Stimulated activated CD8-positive, alpha-beta memory T cell treated with anti-CD3 and anti-CD28 coated beads, Interleukin-4, amount 100 ng/mL, for 1 hour (primary cell): ENCODE measurements around the gene MCRIP2.
A peak's percentile ranks its signal among the peaks of the same experiment; 100 is the strongest.

Source experiments
- DNase-seq, 2 donors: peaks; one replicate each; pipeline ENCODE4 v3.0.0-alpha.2; 2020; ENCODE audit warnings: low read depth in 2 of 2, low spot score in 1 of 2

Gene MCRIP2

DNA sequence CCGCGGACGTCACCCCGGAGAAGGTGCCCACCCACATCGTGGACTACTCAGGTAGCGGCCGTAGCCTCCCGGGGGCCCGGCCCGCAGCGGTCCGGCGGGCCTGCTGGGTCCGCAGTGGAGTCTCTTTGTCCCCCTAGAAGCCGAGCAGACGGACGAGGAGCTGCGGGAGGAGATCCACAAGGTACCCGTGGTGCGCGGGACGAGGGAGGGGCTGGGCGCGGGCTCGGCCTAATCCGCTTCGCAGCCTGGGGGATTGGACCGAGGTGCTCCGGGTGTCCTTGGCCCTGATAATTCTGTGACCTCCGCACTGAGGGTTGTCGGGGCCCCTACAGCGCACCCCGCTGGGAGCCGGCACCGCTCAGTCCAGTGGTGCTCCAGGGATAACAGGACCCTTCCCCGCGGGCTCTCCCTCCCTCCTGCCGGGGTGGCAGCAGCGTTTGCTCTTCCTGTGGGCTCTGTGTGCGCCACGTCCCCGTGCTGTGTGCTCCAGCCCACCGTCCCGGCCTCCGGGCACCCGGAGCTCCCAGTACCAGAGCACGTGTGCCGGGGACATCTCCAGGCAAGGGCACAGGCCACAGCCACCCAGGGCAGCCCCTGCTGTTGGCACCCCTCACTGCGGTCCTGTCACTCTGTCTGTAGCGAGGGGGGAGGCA, 27.0 kb downstream of the MCRIP2 start:
- no peak for DNase-seq

DNA sequence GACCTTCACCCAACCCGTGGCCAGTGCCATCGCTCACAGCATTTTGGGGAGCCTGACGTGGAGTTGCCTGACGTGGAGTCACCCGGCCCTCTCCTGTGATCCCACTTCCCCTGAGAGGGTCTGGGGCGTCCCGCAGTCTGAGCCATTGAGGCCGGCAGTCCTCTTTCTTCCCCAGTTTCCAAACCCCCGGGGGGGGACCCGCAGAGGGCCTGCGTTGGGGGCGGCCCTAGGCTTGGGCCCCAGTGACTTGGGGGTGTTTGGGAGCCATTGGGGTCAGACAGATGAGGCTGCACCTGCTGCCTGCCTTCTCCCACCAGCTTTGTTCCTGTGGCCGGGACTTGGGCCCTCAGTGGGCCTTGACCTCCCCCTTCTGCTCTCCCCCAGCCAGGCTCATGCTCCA, 28.0 kb downstream of the MCRIP2 start:
- DNase-seq: no peak

DNA sequence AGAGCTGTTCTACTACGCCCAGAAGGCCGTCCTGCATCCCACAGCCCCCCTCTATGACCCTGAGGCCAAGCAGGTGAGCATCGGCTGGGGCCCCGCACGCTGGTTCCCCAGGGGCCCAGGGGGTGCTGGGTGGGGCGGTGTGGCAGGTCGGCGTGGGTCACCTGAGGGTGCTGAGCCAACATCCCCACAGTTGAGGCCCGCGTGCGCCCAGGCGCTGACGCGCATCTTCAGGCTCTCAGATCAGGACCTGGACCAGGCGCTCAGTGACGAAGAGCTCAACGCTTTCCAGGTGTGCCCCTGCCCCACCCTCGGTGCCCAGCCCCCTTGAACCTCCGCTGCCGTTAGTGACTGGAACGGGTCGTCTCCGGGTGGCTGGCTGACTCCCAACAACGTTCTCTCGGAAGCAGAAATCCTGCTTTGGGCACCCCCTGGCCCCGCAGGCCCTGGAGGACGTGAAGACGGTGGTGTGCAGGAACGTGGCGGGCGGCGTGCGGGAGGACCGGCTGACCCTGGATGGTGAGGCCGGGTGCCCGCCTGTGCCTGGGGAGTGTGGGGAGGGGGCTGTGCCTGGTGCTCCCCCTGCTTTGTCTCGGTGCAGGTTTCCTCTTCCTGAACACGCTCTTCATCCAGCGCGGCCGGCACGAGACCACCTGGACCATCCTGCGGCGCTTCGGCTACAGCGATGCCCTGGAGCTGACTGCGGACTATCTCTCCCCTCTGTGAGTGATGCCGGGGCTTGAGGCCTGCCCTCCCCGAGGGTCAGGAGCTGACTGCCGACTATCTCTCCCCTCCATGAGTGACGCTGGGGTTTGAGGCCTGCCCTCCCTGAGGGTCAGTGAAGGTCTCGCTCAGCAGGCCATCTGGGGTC, 29.1 kb downstream of the MCRIP2 start:
- DNase-seq: no peak

DNA sequence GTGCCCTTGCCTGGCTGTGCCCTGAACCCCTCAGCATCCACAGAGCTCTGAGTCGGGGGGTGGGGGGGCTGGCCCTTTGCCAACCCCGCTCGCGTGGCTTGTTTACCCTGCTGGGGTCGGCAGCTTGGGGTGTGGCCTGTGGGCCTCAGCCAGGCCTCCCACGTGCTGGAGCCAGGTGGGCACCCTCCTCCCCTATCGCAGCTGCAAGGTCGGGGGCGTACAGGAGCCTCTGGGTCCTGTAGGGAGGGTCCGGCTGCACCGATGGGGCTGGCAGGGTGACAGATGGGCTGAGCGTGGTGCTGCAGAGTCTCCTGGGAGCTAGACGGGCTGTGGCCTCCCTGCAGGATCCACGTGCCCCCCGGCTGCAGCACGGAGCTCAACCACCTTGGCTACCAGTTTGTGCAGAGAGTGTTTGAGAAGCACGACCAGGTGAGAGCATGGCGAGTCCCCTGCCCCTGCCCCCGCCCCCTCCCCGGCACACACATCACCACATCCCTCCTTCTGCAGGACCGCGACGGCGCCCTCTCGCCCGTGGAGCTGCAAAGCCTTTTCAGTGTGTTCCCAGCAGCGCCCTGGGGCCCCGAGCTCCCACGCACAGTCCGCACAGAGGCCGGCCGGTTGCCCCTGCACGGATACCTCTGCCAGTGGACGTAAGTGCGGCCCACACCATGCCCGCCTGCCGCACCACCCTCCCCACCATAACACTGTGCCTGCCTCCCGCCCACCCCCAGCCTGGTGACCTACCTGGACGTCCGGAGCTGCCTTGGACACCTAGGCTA, 29.9 kb downstream of the MCRIP2 start:
- no peak for DNase-seq

DNA sequence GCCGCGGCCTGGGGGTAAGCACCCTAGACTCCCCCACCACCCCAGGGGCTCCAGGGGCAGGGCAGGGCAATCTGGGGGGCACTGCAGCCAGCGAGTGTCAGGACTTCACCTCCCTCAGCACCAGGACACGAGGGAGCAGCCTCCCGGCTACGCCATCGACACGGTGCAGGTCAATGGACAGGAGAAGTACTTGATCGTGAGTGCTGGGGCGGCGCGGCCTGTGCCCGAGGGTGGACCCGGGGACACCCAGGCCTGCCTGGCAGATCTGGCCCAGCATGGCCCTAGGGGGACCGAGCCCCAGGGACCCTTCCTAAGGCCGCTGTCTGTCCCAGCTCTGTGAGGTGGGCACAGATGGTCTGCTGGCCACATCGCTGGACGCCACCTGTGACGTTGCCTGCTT, 30.7 kb downstream of the MCRIP2 start:
- DNase-seq: no peak

DNA sequence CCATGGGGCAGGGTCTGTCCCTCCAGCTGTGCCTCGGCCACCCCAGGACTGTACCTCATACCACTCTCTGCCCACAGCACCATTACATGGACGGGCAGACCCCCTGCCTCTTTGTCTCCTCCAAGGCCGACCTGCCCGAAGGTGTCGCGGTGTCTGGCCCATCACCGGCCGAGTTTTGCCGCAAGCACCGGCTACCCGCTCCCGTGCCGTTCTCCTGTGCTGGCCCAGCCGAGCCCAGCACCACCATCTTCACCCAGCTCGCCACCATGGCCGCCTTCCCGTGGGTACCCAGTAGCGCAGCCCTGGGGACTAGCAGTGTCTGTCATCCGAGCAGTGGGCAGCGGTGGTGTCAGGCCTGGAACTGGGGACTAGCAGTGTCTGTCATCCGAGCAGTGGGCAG, 31.2 kb downstream of the MCRIP2 start:
- no peak for DNase-seq

DNA sequence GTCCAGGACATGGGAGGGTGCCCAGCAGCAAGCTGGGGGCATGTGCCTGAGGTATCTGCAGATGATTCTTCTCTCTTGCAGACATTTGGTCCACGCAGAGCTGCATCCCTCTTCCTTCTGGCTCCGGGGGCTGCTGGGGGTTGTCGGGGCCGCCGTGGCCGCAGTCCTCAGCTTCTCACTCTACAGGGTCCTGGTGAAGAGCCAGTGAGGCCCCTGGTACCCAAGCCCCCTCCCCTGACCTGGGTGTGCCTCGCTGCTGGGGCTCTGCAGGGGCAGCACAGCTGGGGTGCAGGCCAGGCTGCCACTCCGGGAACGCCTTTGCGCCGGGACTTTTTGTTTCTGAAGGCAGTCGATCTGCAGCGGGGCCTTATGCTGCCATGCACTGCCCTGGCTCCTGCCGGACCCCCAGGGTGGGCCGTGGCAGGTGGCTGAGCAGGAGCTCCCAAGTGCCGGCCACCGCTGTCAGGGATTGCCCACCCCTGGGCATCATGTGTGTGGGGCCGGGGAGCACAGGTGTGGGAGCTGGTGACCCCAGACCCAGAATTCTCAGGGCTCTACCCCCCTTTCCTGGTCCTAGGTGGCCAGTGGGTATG, 31.9 kb downstream of the MCRIP2 start:
- no peak for DNase-seq

DNA sequence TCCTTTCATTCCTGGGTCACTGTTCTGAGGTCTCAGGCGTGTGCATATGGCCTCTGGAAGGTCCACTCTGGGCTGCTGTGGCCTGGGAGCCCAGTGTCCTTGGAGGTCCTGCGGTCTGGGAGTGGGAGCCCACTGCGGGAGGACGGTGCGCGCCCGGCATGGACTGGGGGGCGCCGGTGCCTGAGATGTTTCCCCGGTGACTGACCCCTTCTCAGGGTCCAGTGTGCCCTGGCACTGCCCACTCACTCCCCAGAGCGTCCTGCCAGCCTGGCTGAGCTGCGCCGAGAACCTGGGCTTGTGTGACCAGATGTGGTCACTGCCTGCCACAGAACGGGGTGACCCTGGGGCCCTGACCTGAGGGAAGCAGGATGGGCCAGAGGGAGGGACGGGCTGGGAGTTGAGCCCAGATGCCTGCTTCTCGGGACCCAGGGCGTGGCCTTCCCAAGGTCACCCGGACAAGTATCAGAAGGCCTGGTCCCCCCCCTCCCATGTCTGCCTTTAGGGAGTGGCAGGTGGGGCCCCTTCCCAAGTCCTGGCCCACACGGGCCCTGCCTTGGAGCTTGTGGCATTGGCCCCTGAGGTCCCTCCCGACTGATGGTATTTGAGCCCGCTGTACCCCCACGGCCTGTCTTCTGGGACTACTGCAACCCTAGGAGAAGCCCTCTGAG, 32.7 kb downstream of the MCRIP2 start:
- DNase-seq: no peak

DNA sequence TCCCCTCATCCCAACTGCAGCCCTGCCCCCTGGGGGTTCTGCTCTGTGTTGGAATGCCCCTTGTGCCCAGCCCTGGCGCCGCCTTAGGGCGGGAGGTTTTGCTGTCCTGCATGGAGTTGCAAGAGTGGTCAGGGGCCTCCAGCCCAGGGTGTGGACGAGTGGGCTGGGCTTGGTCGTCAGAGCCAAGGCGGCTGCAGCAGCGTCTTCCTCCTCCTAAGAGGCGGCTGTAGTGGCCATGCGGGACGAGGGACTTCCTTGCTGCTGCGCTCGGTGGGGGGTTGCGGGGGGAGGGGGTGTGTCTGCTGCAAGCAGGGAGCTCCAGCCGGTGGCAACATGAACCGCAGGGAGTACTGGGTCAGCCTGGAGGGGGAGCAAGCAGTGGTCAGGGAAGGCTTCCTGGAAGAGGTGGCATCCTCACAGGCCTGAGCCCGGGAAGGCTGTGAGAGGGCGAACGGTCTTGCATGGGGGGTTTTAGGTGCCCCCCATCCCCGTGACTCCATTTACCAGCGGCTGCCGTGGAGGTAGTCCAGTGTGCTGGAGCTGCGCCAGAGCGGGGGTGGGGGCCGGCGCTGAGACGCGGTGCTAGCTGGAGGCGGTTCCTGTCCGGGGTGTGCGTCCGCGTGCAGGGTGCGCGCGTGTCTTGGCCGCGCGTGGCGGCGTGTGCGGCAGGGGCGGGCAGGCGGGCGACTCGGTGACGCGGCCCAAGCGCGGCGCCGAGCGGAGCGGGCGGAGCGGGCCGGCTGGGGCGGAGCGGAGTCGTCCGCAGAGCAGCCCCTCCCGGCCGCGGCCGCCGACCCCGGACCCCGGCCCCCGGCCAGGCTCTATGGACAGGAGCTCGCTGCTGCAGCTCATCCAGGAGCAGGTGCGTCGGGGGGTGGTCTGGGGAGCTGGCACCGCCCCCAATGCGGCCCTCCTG, 33.6 kb downstream of the MCRIP2 start, which contains the start of gene RHBDL1:
TSS of gene RHBDL1 (plus strand) at position 704 of the 916 bp plus-strand sequence. CDS start at position 824, 120 bp downstream.
- no peak for DNase-seq

DNA sequence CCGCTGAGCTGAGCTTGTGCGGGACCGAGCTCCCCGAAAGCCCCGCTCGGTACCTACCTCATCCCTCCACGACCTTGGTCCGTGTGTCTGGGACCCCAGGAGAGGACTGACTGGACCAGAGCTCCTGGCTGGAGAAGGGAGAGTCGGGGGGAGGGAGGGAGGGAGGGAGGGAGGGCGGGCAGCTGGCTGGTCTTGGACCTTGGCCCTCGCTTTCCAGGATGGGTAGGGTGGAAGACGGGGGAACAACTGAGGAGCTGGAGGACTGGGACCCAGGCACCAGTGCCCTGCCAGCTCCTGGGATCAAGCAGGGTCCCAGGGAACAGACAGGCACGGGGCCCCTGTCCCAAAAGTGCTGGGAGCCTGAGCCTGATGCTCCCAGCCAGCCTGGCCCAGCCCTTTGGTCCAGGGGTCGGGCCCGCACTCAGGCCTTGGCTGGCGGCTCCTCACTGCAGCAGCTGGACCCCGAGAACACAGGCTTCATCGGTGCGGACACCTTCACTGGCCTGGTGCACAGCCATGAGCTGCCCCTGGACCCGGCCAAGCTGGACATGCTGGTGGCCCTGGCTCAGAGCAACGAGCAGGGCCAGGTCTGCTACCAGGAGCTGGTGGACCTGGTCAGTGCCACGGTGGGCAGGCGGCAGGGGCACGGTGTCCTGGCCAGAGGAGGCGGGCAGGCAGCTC, 34.4 kb downstream of the MCRIP2 start:
- DNase-seq: no peak

DNA sequence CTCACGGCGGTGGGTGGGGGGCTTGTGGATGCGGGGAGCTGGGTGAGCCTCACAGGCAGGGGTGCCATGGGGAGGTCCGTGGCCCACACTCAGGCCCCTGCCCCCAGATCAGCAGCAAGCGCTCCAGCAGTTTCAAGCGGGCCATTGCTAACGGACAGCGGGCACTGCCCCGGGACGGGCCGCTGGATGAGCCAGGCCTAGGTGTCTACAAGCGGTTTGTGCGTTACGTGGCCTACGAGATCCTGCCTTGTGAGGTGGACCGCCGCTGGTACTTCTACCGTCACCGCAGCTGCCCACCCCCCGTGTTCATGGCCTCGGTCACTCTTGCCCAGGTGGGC, 34.9 kb downstream of the MCRIP2 start:
- no peak for DNase-seq

DNA sequence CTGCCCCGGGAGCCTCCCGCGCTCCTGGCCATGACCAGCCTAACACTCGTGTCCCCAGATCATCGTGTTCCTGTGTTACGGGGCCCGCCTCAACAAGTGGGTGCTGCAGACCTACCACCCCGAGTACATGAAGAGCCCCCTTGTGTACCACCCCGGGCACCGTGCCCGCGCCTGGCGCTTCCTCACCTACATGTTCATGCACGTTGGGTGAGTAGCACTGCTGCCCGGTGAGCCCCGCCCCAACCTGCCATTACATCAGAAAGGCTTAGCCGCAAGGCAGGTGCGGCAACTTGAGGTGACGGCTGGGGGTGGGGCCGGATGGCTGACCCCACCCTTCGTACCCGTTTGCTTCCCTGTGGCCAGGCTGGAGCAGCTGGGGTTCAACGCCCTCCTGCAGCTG, 35.3 kb downstream of the MCRIP2 start:
- DNase-seq: no peak

DNA sequence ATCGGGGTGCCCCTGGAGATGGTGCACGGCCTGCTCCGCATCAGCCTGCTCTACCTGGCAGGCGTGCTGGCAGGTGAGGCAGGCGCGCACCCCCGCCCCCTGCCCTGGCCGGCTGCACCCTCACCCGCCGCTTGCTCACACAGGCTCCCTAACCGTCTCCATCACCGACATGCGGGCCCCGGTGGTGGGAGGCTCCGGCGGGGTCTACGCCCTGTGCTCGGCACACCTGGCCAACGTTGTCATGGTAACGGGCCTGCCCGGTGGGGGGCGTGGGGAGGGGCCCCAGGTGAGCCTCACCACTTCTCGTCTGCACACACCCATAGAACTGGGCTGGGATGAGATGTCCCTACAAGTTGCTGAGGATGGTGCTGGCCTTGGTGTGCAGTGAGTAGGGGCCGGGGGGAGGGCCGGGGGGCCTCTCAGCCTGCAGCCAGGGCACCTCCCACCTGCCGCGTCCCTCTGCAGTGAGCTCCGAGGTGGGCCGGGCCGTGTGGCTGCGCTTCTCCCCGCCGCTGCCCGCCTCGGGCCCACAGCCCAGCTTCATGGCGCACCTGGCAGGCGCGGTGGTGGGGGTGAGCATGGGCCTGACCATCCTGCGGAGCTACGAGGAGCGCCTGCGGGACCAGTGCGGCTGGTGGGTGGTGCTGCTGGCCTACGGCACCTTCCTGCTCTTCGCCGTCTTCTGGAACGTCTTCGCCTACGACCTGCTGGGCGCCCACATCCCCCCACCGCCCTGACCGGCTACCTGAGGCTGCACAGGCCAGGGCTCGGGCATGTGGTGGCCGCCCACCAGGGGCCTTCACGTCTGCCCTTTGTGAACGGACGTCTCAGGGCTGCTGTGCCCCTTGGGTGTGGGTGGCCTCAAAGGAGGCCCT, 35.9 kb downstream of the MCRIP2 start:
- no peak for DNase-seq

DNA sequence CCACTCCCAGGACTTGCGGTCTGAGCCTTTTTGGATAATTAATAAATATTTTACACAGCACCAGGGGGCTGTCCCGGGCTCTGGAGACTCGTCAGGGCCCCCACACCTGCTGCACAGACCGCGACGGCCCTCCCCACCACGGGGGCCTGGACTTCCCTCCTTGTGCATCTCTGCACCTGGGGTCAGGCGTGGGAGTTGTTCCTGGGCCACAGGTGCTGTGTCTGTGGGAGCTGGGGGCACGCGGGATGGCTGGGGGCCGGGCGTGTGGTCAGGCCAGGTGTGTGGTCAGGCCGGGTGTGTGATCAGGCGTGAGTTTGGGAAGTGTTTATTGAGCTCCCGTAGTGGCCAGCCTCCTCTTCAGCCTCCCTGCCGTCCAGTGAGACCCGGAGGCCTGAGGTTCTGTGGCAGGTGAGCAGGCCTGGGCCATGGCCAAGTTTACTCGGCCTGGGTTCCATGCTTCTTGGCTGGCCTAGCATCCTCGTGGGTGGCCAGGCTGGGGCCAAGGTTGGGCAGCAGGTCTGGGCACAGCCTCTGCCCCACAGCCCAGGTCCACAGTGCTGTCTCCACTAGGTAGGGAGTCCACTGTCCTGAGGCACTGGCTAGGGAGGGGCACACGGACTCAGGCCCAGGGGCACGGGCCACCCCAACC, 36.7 kb downstream of the MCRIP2 start:
- no peak for DNase-seq

DNA sequence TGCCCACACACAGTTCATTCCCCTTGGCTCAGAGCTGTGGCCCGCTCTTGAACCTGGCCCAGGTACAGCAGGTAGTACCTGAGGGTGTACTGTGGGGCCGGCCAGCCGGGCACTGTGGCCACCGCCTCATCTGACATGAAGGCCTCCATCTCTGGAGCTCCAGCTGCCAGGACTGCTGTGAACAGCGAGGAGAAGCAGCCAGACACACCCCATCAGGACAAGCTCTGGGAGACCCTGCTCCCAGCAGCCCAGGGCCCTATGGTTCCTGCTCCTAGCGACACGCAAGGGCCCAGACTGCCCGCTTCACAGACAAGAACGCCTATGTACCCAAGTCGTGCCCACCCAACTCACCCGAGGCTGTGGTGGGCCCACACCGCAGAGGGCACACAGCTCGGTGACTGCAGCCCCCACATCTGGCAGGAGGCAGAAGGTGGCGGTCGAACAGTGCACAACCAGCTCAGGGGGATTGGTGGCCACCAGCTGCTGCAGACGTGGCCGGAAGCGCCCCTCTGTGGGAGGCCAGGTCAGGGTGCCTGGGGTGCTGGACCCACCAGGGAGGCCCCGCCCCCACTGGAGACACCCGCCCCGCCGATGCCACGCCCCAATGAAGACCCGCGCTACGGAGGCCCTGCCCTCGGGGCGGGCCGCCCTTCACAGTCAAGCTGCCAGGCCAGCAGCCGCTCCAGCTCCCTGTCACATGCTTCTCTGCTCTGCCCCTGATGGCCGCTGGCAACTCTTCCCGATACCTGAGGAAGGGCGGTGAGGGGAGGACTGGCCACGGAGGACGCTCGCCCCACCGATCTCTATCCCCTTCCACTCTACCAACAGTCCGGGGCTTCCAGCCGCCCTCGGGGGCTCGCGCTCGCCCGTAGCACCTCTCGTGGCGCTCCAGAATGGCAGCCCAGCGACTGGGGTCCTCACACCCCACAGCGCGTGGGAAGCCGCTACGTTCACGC, 37.5 kb downstream of the MCRIP2 start:
- no peak for DNase-seq

DNA sequence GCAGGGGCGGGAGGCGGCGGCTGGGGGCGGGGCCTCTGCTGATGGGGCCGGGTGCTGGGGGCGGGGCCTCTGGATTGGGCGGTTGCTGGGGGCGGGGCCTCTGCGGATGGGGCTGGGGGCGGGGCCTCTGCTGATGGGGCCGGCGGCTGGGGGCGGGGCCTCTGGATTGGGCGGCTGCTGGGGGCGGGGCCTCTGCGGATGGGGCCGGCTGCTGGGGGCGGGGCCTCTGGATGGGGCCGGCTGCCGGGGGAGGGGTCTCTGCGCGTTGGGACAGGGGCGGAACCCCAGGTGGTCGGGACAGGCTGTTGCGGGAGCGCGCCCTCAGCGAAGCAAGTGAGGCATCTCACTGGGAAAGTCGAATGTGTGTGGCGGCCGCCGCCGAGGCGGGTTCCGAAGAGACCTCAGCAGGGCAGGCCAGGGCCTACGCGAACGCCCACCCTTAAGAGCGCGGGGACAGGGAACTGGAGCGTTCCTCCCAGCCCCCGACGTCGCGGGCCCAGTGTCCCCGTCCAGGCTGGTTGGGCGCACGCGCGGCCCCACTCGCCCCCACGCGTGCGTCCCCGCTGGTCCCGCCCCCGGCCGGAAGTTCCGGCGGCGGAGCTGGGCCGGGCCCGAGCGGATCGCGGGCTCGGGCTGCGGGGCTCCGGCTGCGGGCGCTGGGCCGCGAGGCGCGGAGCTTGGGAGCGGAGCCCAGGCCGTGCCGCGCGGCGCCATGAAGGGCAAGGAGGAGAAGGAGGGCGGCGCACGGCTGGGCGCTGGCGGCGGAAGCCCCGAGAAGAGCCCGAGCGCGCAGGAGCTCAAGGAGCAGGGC, 38.4 kb downstream of the MCRIP2 start, which contains the start of gene STUB1:
TSS of gene STUB1 (plus strand) at position 597 of the 811 bp plus-strand sequence. CDS start at position 713, 116 bp downstream.
- DNase-seq: peak; percentile 65 to 80
